Fibroblast of the aortic adventitia (primary cell): ENCODE results near the gene CD300C. TPM values are rescaled to one million over a fixed set of nuclear protein-coding genes. Genes with fewer than 3 reads are reported as not detected.
A peak's percentile ranks its signal among the peaks of the same experiment; 100 is the strongest.
"Not testable (repeated sequence)": the region's sequence is repeated elsewhere in the genome, so short reads cannot be mapped to it uniquely, and the experiment has no call there.

ENCODE experiments used
- DNase-seq: peaks from one replicate; pipeline ENCODE4 v3.0.0-alpha.2; 2010; ENCODE audit warnings: low read depth
- H3K4me3 ChIP-seq: 2 replicates; pipeline ENCODE4 v1.5.1; 2011; ENCODE audit warnings: low read depth, mild to moderate bottlenecking, control low read depth, low read length, moderate library complexity
- total RNA-seq: library from RNA; depleted of rRNA; stranded (reverse); fragments of >200 nt; gene quantifications from 2 replicates; pipeline ENCODE4 v1.2.3, GENCODE V29; 2012; ENCODE audit warnings: low replicate concordance
- TF ChIP-seq, protein P1 (sequence below): IDR thresholded peaks from 2 replicates; pipeline ENCODE4 v1.5.1; 2011; ENCODE audit warnings: mild to moderate bottlenecking, low read length, control low read depth, inconsistent platforms; ENCODE audit not compliant: insufficient read depth

The CD300C gene
- total RNA-seq, 1 donor: not detected

DNA sequence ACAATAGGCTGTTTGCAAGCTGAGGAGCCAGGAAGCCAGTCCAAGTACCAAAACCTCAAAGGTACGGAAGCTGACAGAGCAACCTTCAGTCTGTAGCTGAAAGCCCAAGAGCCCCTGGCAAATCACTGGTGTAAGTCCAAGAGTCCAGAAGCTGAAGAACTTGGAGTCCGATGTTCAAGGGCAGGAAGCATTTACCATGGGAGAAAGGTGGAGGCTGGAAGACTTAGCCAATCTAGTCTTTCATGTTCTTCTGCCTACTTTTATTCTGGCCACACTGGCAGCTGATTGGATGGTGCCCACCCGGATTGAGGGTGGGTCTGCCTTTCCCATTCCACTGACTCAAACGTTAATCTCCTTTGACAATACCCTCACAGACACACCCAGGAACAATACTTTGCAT is 30.0 kb downstream of the CD300C start:
- DNase-seq: no peak
- no peak overlapping the region for H3K4me3 ChIP-seq
- TF ChIP-seq, protein P1, sequence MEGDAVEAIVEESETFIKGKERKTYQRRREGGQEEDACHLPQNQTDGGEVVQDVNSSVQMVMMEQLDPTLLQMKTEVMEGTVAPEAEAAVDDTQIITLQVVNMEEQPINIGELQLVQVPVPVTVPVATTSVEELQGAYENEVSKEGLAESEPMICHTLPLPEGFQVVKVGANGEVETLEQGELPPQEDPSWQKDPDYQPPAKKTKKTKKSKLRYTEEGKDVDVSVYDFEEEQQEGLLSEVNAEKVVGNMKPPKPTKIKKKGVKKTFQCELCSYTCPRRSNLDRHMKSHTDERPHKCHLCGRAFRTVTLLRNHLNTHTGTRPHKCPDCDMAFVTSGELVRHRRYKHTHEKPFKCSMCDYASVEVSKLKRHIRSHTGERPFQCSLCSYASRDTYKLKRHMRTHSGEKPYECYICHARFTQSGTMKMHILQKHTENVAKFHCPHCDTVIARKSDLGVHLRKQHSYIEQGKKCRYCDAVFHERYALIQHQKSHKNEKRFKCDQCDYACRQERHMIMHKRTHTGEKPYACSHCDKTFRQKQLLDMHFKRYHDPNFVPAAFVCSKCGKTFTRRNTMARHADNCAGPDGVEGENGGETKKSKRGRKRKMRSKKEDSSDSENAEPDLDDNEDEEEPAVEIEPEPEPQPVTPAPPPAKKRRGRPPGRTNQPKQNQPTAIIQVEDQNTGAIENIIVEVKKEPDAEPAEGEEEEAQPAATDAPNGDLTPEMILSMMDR: no peak

DNA sequence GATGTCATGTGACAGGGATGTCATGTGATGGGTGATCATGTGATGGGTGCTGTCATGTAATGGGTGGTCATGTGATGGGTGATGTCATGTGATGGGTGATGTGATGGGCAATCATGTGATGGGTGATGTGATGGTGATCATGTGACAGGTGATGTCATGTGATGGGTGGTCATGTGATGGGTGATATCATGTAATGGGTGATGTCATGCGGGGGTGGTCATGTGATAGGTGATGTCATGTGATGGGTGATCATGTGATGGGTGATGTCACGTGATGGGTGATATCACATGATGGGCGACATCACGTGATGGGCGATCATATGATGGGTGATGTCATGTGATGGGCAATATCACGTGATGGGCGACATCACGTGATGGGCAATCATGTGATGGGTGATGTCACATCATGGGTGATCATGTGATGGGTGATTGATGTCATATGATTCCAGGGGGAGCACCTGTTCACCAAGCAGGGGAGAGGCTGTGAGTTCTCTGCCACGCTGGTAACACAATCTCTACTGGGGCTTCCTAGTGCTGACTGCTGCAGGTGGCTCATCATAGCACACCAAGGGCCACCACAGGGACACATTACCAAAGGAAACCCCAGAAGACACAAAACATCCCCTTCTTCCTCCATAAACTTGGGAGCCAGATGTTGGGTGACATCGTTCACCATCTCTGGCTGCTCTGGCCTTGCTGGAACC is 31.1 kb downstream of the CD300C start:
- H3K4me3 ChIP-seq: no peak overlapping the region
- DNase-seq: no peak
- TF ChIP-seq, protein P1: no peak

DNA sequence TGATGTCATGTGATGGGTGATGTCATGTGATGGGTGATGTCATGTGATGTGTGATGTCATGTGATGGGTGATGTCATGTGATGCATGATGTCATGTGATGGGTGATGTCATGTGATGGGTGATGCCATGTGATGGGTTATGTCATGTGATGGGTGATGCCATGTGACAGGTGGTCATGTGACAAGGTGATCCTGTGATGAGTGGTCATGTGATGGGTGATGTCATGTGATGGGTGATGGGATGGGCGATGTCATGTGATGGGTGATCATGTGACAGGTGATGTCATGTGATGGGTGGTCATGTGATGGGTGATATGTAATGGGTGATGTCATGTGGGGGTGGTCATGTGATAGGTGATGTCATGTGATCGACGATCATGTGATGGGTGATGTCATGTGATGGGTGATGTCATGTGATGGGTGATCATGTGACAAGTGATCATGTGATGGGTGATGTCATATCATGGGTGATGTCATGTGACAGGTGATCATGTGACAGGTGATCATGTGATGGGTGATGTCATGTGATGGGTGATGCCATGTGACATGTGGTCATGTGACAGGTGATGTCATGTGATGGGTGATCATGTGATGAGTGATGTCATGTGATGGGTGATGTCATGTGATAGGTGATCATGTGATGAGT is 31.8 kb downstream of the CD300C start:
- TF ChIP-seq, protein P1: no peak
- no peak overlapping the region for H3K4me3 ChIP-seq
- peak; percentile 34 for DNase-seq

DNA sequence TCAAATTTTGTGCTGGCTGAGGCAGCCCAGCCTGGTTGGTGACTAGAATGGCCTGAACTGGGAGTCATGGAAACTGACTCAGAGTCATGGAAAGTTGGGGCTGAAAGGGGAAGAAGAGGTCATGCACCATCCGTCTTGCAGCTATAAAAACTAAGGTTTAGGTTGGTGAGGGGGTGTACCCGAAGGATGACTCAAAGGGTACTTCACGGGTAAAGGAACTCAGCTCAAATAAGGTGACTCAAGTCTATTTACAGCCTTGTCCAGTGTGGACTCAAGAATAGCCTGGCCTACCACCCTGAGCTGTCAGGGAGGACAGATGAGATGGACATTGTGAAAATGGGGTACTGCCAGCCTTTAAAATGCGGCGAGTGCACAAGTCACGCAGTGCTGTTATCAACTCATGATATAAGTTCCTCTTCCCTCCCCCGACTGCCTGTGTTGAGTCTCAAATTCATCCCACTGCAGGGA is 33.3 kb downstream of the CD300C start:
- DNase-seq: peak; percentile 18
- TF ChIP-seq, protein P1: no peak
- no peak overlapping the region for H3K4me3 ChIP-seq

DNA sequence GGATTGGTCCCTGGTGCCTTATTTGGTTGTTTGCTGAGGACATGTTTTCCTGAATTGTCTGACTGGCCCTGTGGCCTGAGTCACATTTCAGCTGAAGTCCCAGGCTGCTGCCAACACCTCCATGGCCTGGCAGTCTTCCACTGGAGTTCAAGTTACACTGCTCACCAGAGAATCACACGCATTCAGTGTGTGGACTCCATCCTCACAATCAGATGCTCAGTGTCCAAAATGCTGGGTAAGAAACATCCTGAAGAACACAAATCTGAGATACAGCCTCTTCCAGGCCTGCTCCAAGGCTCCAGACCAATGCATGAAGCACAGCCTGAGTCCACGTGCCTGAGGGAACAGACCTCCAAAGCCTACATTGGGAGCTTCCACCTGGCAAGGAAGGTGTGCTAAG is 33.9 kb downstream of the CD300C start:
- DNase-seq: peak; percentile 45
- H3K4me3 ChIP-seq: no peak overlapping the region
- TF ChIP-seq, protein P1: no peak

DNA sequence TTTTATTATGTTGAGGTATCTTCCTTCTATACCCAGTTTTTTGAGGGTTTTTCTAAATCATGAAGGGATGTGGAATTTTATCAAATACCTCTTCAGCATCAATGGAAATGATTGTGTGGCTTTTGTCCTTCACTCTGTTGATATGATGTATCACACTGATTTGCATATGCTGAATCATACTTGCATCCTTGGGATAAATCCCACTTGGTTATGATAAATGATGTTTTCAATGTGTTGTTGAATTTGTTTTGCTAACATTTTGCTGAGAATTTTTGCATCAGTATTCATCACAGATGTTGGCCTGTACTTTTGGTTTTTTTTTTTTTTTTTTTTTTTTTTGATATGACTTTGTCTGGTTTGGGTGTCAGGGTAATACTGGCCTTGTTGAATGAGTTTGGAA is 37.8 kb downstream of the CD300C start:
- no peak overlapping the region for H3K4me3 ChIP-seq
- DNase-seq: no peak
- TF ChIP-seq, protein P1: no peak

DNA sequence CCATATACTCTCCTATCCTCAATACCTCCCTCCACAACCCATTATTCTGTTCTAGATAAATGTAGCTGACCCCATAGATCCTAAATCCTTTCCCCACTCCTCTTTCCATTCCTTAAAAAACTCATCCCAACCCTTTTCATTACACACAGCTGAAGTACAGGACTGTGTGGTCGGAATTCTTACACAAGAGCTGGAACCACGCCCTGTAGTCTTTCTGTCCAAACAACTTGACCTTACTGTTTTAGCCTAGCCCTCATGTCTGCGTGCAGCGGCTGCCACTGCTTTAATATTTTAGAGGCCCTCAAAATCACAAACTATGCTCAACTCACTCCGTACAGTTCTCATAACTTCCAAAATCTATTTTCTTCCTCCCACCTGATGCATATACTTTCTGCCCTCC is 42.0 kb downstream of the CD300C start:
- peak; percentile 17 for DNase-seq

More for the DNA sequence above, 42.0 kb downstream of the CD300C start:
- not testable (repeated sequence) for H3K4me3 ChIP-seq
